Psoas muscle (tissue), 8 donors: ENCODE measurements around the gene TLR10. TPM values are rescaled to one million over a fixed set of nuclear protein-coding genes. Genes with fewer than 3 reads are reported as not detected.

ENCODE experiments used
- ATAC-seq, 4 donors: fragments of 200-7000 bp; cut with Tn5 transposase; one replicate each; pipeline ENCODE4 v1.9.1; 2020; ENCODE audit warnings: moderate library complexity in 3 of 4, mild to moderate bottlenecking in 2 of 4
- DNase-seq, 2 donors: peaks; one replicate each; pipeline ENCODE4 v3.0.0-alpha.2; 2020
- H3K27ac ChIP-seq: fragments of 200-600 bp; one replicate; pipeline ENCODE4 v1.8.0; 2022
- H3K27me3 ChIP-seq, 3 donors: fragments of 200-600 bp in 1 of 3; one replicate each; pipeline versions ENCODE4 v1.6.1 to v1.8.0; 2013 to 2022; ENCODE audit warnings: low read length in 2 of 3, mild to moderate bottlenecking in 2 of 3, moderate library complexity in 1 of 3; ENCODE audit not compliant: insufficient read depth in 3 of 3
- H3K36me3 ChIP-seq, 2 donors: fragments of 200-600 bp in 1 of 2; one replicate each; pipeline versions ENCODE4 v1.6.1 to v1.8.0; 2013 to 2022; ENCODE audit warnings: low read depth in 1 of 2, mild to moderate bottlenecking in 1 of 2, moderate library complexity in 1 of 2; ENCODE audit not compliant: insufficient read depth in 1 of 2
- H3K4me1 ChIP-seq: fragments of 200-600 bp; one replicate; pipeline ENCODE4 v1.8.0; 2022
- H3K4me3 ChIP-seq: fragments of 200-600 bp; one replicate; pipeline ENCODE4 v1.8.0; 2022; ENCODE audit warnings: mild to moderate bottlenecking
- H3K9me3 ChIP-seq: fragments of 200-600 bp; one replicate; pipeline ENCODE4 v1.8.0; 2022
- CTCF ChIP-seq: fragments of 200-600 bp; IDR thresholded peaks from one replicate; pipeline ENCODE4 v1.8.0; 2022; ENCODE audit warnings: antibody characterized with exemption
- WGBS, 3 donors: extraction: QIAGEN DNeasy Blood & Tissue Kit; methylation state at CpG; one replicate each; pipeline versions ENCODE4 v1.1.6 to v1.1.7; 2013; 5-methylcytosine and 5-hydroxymethylcytosine counted together
- intact Hi-C, 2 donors: fragments of 100-400 bp; cut with DNase I; formaldehyde crosslinking; loops; one replicate each; pipeline versions ENCODE4 v1.11.0 to v1.14.2; 2022
- polyA plus RNA-seq, 3 donors: library from polyadenylated mRNA; stranded (reverse); fragments of 200-250 nt; gene quantifications; one replicate each; pipeline ENCODE4 v1.2.3, GENCODE V29; 2013
- total RNA-seq, 4 donors: library from RNA; stranded (reverse); fragmentation: NEBNext Ultra II Directional in 2 of 4; extraction: Animal tissue kit (Norgen Biotek cat#: 25700) in 2 of 4; gene quantifications; one replicate each; pipeline versions ENCODE4 v1.2.1 to v1.2.4, GENCODE V29; 2021 to 2023
- donor health status: healthy with polysubstance abuse.
- donor health status: DM: no; HTN: no; CAD: no; lungs with moderate emphysema.
- donor health status: Bipolar disorder and iron deficiency.
- donor health status: healthy.
- donor health status: DM: yes; HTN: yes; CAD: no.
- donor health status: DM: no; HTN: no; CAD: no.
- donor health status: DM: no; HTN: no; CAD: no.
- donor health status: DM: yes; HTN: yes; CAD: no.

Gene TLR10
- total and polyA plus RNA-seq, 7 donors, result 0.01 to 0.17 (median 0.11) TPM; not detected in 2

GRCh38 chr4:38724475-38724808 lies 58.3 kb downstream of the TLR10 start:
- intact Hi-C loops, result no loop called here
- Histone ChIP-seq H3K27ac (no peak overlapping the region), H3K4me3 (no peak overlapping the region), H3K4me1 (no peaks in the 10 kb centered on the region), H3K9me3 (no peaks in the 10 kb centered on the region), H3K27me3 (no peaks in the 10 kb centered on the region), H3K36me3 (no peaks in the 10 kb centered on the region)
- TF ChIP-seq CTCF, result no peak
- ATAC-seq (no peak), DNase-seq (no peak)
- 92 to 97% (median 96%) methylated on average over 3 of the region's 3 CpGs for WGBS, 3 donors

- DNase-seq, result no peak
- H3K4me1 ChIP-seq, result no peaks in the 10 kb centered on the region
- no peaks in the 10 kb centered on the region for H3K27me3 ChIP-seq
- no peak for TF ChIP-seq CTCF
- no peak for ATAC-seq
- H3K9me3 ChIP-seq, result no peaks in the 10 kb centered on the region
- WGBS, 3 donors, result 82 to 89% (median 87%) methylated on average over 7 of the region's 7 CpGs
- intact Hi-C loops, result no loop called here
- H3K4me3 ChIP-seq, result no peak overlapping the region
- no peaks in the 10 kb centered on the region for H3K36me3 ChIP-seq
- H3K27ac ChIP-seq, result no peak overlapping the region
Observed at GRCh38 chr4:38723726-38724474, 58.9 kb downstream of the TLR10 start.

- ATAC-seq, result no peak
- no peak for DNase-seq
- Histone ChIP-seq H3K36me3 (no peaks in the 10 kb centered on the region), H3K27ac (no peak overlapping the region), H3K9me3 (no peaks in the 10 kb centered on the region), H3K4me3 (no peak overlapping the region), H3K27me3 (no peaks in the 10 kb centered on the region), H3K4me1 (no peaks in the 10 kb centered on the region)
- intact Hi-C loops, result no loop called here
- no peak for TF ChIP-seq CTCF
- WGBS, 3 donors, result 69 to 91% (median 84%) methylated on average over 4 of the region's 4 CpGs
Observed at GRCh38 chr4:38723114-38723513, 59.7 kb downstream of the TLR10 start.

Other genes starting within 250 kb of the TLR10 start
- gene KLF3, start 118.8 kb downstream of the TLR10 start, total RNA-seq, result 10 to 100 TPM; 14.2 to 29.1 (median 18.5) TPM
- 10 to 100 TPM in 2 of 3 donors, 1 to 10 TPM in 1; 8.9 to 14.7 (median 12.2) TPM for gene KLF3, start 118.8 kb downstream of the TLR10 start, polyA plus RNA-seq
- gene TLR1, start 21.8 kb upstream of the TLR10 start, total RNA-seq, result 1 to 10 TPM; 1.7 to 4.1 (median 2.3) TPM
- under 1 TPM; 0.22 to 0.68 (median 0.61) TPM for gene TLR1, start 21.8 kb upstream of the TLR10 start, polyA plus RNA-seq
- gene TLR6, start 73.8 kb upstream of the TLR10 start, total RNA-seq, result 1 to 10 TPM in 3 of 4 donors, under 1 TPM in 1; 0.79 to 1.3 (median 1.2) TPM
- under 1 TPM; 0.12 to 0.31 (median 0.13) TPM for gene TLR6, start 73.8 kb upstream of the TLR10 start, polyA plus RNA-seq
- 10 to 100 TPM; 11.2 to 20.0 (median 17.5) TPM for gene FAM114A1, start 84.8 kb upstream of the TLR10 start, total RNA-seq
- 10 to 100 TPM in 1 of 3 donors, 1 to 10 TPM in 2; 5.6 to 16.6 (median 8.9) TPM for gene FAM114A1, start 84.8 kb upstream of the TLR10 start, polyA plus RNA-seq
- gene TMEM156, start 249.4 kb upstream of the TLR10 start, total RNA-seq, result under 1 TPM in 1 of 4 donors, not detected in 3; 0.15 TPM
- gene TMEM156, start 249.4 kb upstream of the TLR10 start, polyA plus RNA-seq, result under 1 TPM in 2 of 3 donors, not detected in 1; 0.08 to 0.10 TPM